Progenitor cell of endocrine pancreas (in vitro differentiated cells): Measurements from ENCODE around the gene CDO1. TPM values are rescaled to one million over a fixed set of nuclear protein-coding genes. Genes with fewer than 3 reads are reported as not detected.

Source experiments
- DNase-seq: peaks from one replicate; pipeline ENCODE4 v3.0.0; 2021; ENCODE audit warnings: low spot score; ENCODE audit not compliant: unreplicated experiment
- H3K27ac Mint-ChIP-seq: 2 replicates; pipeline ENCODE4 v1.8.0; 2021; ENCODE audit warnings: mild to moderate bottlenecking, moderate library complexity, mixed read lengths
- H3K27me3 Mint-ChIP-seq: 2 replicates; pipeline ENCODE4 v1.8.0; 2021; ENCODE audit warnings: mixed read lengths
- H3K36me3 Mint-ChIP-seq: 2 replicates; pipeline ENCODE4 v1.8.0; 2022; ENCODE audit warnings: mixed read lengths; ENCODE audit not compliant: insufficient read depth
- H3K4me1 Mint-ChIP-seq: 2 replicates; pipeline ENCODE4 v1.8.0; 2021; ENCODE audit warnings: low read depth, mixed read lengths
- H3K4me3 Mint-ChIP-seq: 2 replicates; pipeline ENCODE4 v1.8.0; 2021; ENCODE audit warnings: low read depth, mild to moderate bottlenecking, moderate library complexity, mixed read lengths
- H3K9me3 Mint-ChIP-seq: 2 replicates; pipeline ENCODE4 v1.8.0; 2021; ENCODE audit warnings: low read depth, mixed read lengths
- CTCF ChIP-seq: fragments of 200-600 bp; sonication (generic); IDR thresholded peaks from one replicate; pipeline ENCODE4 v1.5.0; 2021; ENCODE audit warnings: antibody characterized with exemption, mild to moderate bottlenecking; ENCODE audit not compliant: unreplicated experiment
- total RNA-seq: library from RNA; stranded (reverse); gene quantifications from 2 replicates; pipeline ENCODE4 v1.2.1, GENCODE V29; 2021

The CDO1 gene
- total RNA-seq, 1 donor from 2014 or later = 25.1 TPM

GRCh38 chr5:115758356-115758755 lies 58.1 kb downstream of the CDO1 start:
- Mint-ChIP-seq H3K36me3 (no peaks in the 10 kb centered on the region), H3K4me1 (no peaks in the 10 kb centered on the region), H3K27ac (no peak overlapping the region), H3K4me3 (no peak overlapping the region), H3K27me3 (no peaks in the 10 kb centered on the region), H3K9me3 (peaks cover 7% of the 10 kb centered on the region)
- no peak for DNase-seq
- TF ChIP-seq CTCF = no peak

- Mint-ChIP-seq H3K27me3 (no peaks in the 10 kb centered on the region), H3K4me1 (peaks cover 5% of the 10 kb centered on the region), H3K9me3 (peaks cover 3% of the 10 kb centered on the region), H3K27ac (no peak overlapping the region), H3K36me3 (no peaks in the 10 kb centered on the region), H3K4me3 (no peak overlapping the region)
- no peak for TF ChIP-seq CTCF
- DNase-seq = no peak
These were observed 60.8 kb downstream of the CDO1 start for GRCh38 chr5:115755675-115756074.

Other genes starting within 250 kb of the CDO1 start
- 0.36 and 1.1 TPM in 2 replicates for gene TICAM2, start 214.2 kb downstream of the CDO1 start, total RNA-seq
- gene TMED7, start 190.6 kb downstream of the CDO1 start, total RNA-seq = 69.6 and 76.9 TPM in 2 replicates
- gene ATG12, start 24.9 kb upstream of the CDO1 start, total RNA-seq = 46.7 and 53.9 TPM in 2 replicates
- gene AP3S1, start 25.3 kb upstream of the CDO1 start, total RNA-seq = 60.8 and 65.3 TPM in 2 replicates
- 0.24 and 0.64 TPM in 2 replicates for gene LVRN, start 145.8 kb upstream of the CDO1 start, total RNA-seq
- not detected in 2 replicates for gene ARL14EPL, start 215.8 kb upstream of the CDO1 start, total RNA-seq